IMR-90 (cell line): ENCODE data around the gene RBFOX2. TPM values are rescaled to one million over a fixed set of nuclear protein-coding genes. Genes with fewer than 3 reads are reported as not detected.
A peak's percentile ranks its signal among the peaks of the same experiment; 100 is the strongest.

Experiments
- ATAC-seq: fragments of 200-7000 bp; cut with Tn5 transposase; 2 replicates; pipeline ENCODE4 v1.9.1; 2020; ENCODE audit warnings: low read depth, mild to moderate bottlenecking, moderate library complexity
- BruUV-seq: library from RNA; stranded (reverse); fragments of 400-500 nt; replicated peaks from 2 replicates; lab custom pipeline; 2021; lab: Mats Ljungman, UMichigan
- CTCF ChIA-PET: fragments of 300-600 bp; formaldehyde crosslinking; extraction: SDS; loops from one replicate; lab custom pipeline; 2021; ENCODE audit warnings: antibody characterized with exemption; lab: Yijun Ruan, JAX
- POLR2A ChIA-PET: fragments of 300-600 bp; sonication (Branson Sonifier 250); formaldehyde crosslinking; loops from one replicate; lab custom pipeline; 2022; ENCODE audit warnings: antibody characterized with exemption; ENCODE audit not compliant: unreplicated experiment; lab: Charles Lee
- DNase-seq: peaks from one replicate; pipeline ENCODE4 v3.0.0; 2013
- H2AFZ ChIP-seq: replicated peaks from 2 replicates; pipeline ENCODE3; 2013; ENCODE audit warnings: low read length, mild to moderate bottlenecking; ENCODE audit not compliant: poor library complexity
- H2AK5ac ChIP-seq: 2 replicates; pipeline ENCODE4 v1.6.1; 2013; ENCODE audit warnings: low read depth, low read length, inconsistent platforms
- H2AK9ac ChIP-seq: replicated peaks from 2 replicates; pipeline ENCODE3; 2013; ENCODE audit warnings: mild to moderate bottlenecking, low read depth, low read length, moderate library complexity; ENCODE audit not compliant: poor library complexity
- H2BK120ac ChIP-seq: 2 replicates; pipeline ENCODE4 v1.6.1; 2013; ENCODE audit warnings: low read depth, low read length, inconsistent platforms
- H2BK15ac ChIP-seq: 3 replicates; pipeline ENCODE4 v1.6.1; 2013; ENCODE audit warnings: low read depth, low read length, inconsistent platforms
- H2BK20ac ChIP-seq: 2 replicates; pipeline ENCODE4 v1.6.1; 2013; ENCODE audit warnings: low read depth, mild to moderate bottlenecking, inconsistent platforms, low read length, moderate library complexity
- H2BK5ac ChIP-seq: 2 replicates; pipeline ENCODE4 v1.6.1; 2013; ENCODE audit warnings: mild to moderate bottlenecking, low read depth, low read length, inconsistent platforms; ENCODE audit not compliant: poor library complexity, severe bottlenecking
- H3K14ac ChIP-seq: replicated peaks from 2 replicates; pipeline ENCODE4 v1.6.1; 2013; ENCODE audit warnings: low read depth, low read length, inconsistent platforms
- H3K18ac ChIP-seq: 2 replicates; pipeline ENCODE4 v1.6.1; 2013; ENCODE audit warnings: low read depth, low read length, control low read depth
- H3K23ac ChIP-seq: 2 replicates; pipeline ENCODE4 v1.6.1; 2013; ENCODE audit warnings: low read depth, low read length, inconsistent platforms
- H3K27ac ChIP-seq: 2 replicates; pipeline ENCODE4 v1.5.1; 2013; ENCODE audit warnings: mild to moderate bottlenecking, control low read depth, low read length; ENCODE audit not compliant: insufficient read depth
- H3K27me3 ChIP-seq: 2 replicates; pipeline ENCODE4 v1.6.1; 2013; ENCODE audit warnings: low read length; ENCODE audit not compliant: control insufficient read depth, insufficient read depth
- H3K36me3 ChIP-seq: 2 replicates; pipeline ENCODE4 v1.6.1; 2013; ENCODE audit warnings: low read length, mixed read lengths; ENCODE audit not compliant: control insufficient read depth, insufficient read depth
- H3K4ac ChIP-seq: 2 replicates; pipeline ENCODE4 v1.6.1; 2013; ENCODE audit warnings: low read depth, low read length, inconsistent platforms
- H3K4me1 ChIP-seq: 2 replicates; pipeline ENCODE4 v1.6.1; 2013; ENCODE audit warnings: low read length, mixed read lengths; ENCODE audit not compliant: control insufficient read depth, insufficient read depth
- H3K4me2 ChIP-seq: 2 replicates; pipeline ENCODE4 v1.6.1; 2013; ENCODE audit warnings: low read depth, mild to moderate bottlenecking, control low read depth, low read length, moderate library complexity
- H3K4me3 ChIP-seq: 2 replicates; pipeline ENCODE4 v1.5.1; 2013; ENCODE audit warnings: low read depth, mild to moderate bottlenecking, control low read depth, low read length, moderate library complexity; ENCODE audit not compliant: insufficient read depth
- H3K56ac ChIP-seq: 2 replicates; pipeline ENCODE4 v1.6.1; 2013; ENCODE audit warnings: low read length, inconsistent platforms; ENCODE audit not compliant: insufficient read depth; ENCODE audit errors: extremely low read depth
- H3K79me1 ChIP-seq, 2 experiments: 2 replicates each; pipeline ENCODE4 v1.6.1; 2013; ENCODE audit warnings: low read length in 2 of 2, inconsistent platforms in 1 of 2, low read depth in 1 of 2
- H3K9ac ChIP-seq: 2 replicates; pipeline ENCODE4 v1.6.1; 2013; ENCODE audit warnings: low read depth, low read length, control low read depth
- H3K9me1 ChIP-seq: 2 replicates; pipeline ENCODE4 v1.6.1; 2013; ENCODE audit warnings: low read length, inconsistent platforms; ENCODE audit not compliant: insufficient read depth
- H3K9me3 ChIP-seq: 2 replicates; pipeline ENCODE4 v1.6.1; 2013; ENCODE audit warnings: low read length; ENCODE audit not compliant: control insufficient read depth, insufficient read depth
- H4K20me1 ChIP-seq: 2 replicates; pipeline ENCODE4 v1.6.1; 2013; ENCODE audit warnings: low read length, inconsistent platforms; ENCODE audit not compliant: insufficient read depth
- H4K5ac ChIP-seq: 2 replicates; pipeline ENCODE4 v1.6.1; 2013; ENCODE audit warnings: mild to moderate bottlenecking, low read depth, low read length, control low read depth
- H4K8ac ChIP-seq, 2 experiments: 2 replicates each; pipeline ENCODE4 v1.6.1; 2013; ENCODE audit warnings: low read depth in 2 of 2, low read length in 2 of 2, control low read depth in 1 of 2, inconsistent platforms in 1 of 2
- H4K91ac ChIP-seq: 2 replicates; pipeline ENCODE4 v1.6.1; 2013; ENCODE audit warnings: low read depth, low read length, inconsistent platforms; ENCODE audit not compliant: insufficient read depth
- CTCF ChIP-seq: conservative IDR thresholded peaks from 2 replicates; pipeline ENCODE4 v1.5.1; 2012; ENCODE audit warnings: mild to moderate bottlenecking, low read depth, low read length, improper control_type of control experiment
- MAFK ChIP-seq: IDR thresholded peaks from 2 replicates; pipeline ENCODE4 v1.6.1; 2012; ENCODE audit warnings: low read depth, low read length, improper control_type of control experiment
- WGBS, 2 experiments: methylation state at CpG; one replicate each; pipeline versions ENCODE4 v1.1.5 to v1.1.7; 2013; ENCODE audit warnings: missing lambda C conversion rate in 2 of 2; ENCODE audit not compliant: insufficient read length in 1 of 2; ENCODE audit errors: extremely low coverage in 2 of 2; 5-methylcytosine and 5-hydroxymethylcytosine counted together
- dilution Hi-C: fragments of 300-500 bp; cut with HindIII; formaldehyde crosslinking; loops from one replicate; pipeline ENCODE4 v1.14.3; 2018; ENCODE audit warnings: low sequenced_read_pairs; ENCODE audit not compliant: unreplicated experiment
- in situ Hi-C: fragments of 300-500 bp; cut with MboI; formaldehyde crosslinking; loops from 3 replicates; pipeline ENCODE4 v1.14.3; 2019; ENCODE audit warnings: low sequenced_read_pairs, inconsistent platforms, mixed read lengths
- intact Hi-C: fragments of 100-400 bp; cut with micrococcal nuclease; formaldehyde crosslinking; loops from 2 replicates; pipeline ENCODE4 v1.10.0; 2022
- polyA plus RNA-seq, 3 experiments: library from polyadenylated mRNA; depleted of rRNA; stranded (reverse); fragments of >200 nt; gene quantifications; 2 replicates each; pipeline ENCODE4 v1.2.3, GENCODE V29; 2012; ENCODE audit warnings: low replicate concordance in 1 of 3
- total RNA-seq: library from RNA; depleted of rRNA; stranded (reverse); fragments of >200 nt; gene quantifications from 2 replicates; pipeline ENCODE4 v1.2.3, GENCODE V29; 2012

The RBFOX2 gene
- total and polyA plus RNA-seq, 2 of the 4 experiments (the other 2 are of a cell fraction), result 146 to 178 TPM

- Histone ChIP-seq H3K9me3 (no peaks in the 10 kb centered on the region), H3K4ac (no peak overlapping the region), H3K18ac (no peak overlapping the region), H3K14ac (no peak overlapping the region), H2BK120ac (no peak overlapping the region), H2AK9ac (no peak overlapping the region), H3K4me1 (peaks cover 22% of the 10 kb centered on the region), H4K20me1 (peaks cover 76% of the 10 kb centered on the region), H2BK15ac (no peak overlapping the region), H3K23ac (no peak overlapping the region), H3K27me3 (no peaks in the 10 kb centered on the region), H4K5ac (no peak overlapping the region), H2BK20ac (no peak overlapping the region), H3K56ac (no peak overlapping the region), H3K79me1 (peaks cover 47 to 81% of the 10 kb centered on the region in 2 experiments), H2AK5ac (no peak overlapping the region), H2AFZ (no peak overlapping the region), H3K4me3 (no peak overlapping the region), H3K9me1 (peaks cover 14% of the 10 kb centered on the region), H4K8ac (no peak overlapping the region), H3K4me2 (no peak overlapping the region), H3K36me3 (no peaks in the 10 kb centered on the region), H3K9ac (no peak overlapping the region), H2BK5ac (no peak overlapping the region), H3K27ac (no peak overlapping the region), H4K91ac (no peak overlapping the region)
- CTCF ChIA-PET, result interaction anchor here (0.7 to 1.5 kb wide), 3 partner anchors 12 to 51 kb away, joined by 3 to 9 read pairs (median 6); no protein-coding TSS in a partner anchor
- dilution Hi-C loops, result no loop called here
- peak; percentile 93 for TF ChIP-seq MAFK
- TF ChIP-seq CTCF, result no peak
- POLR2A ChIA-PET, result interaction anchor here (1.0 kb wide), 1 partner anchor 14 kb away, joined by 4 read pairs; no protein-coding TSS in a partner anchor
- no TSS peak for BruUV-seq
- DNase-seq (no peak), ATAC-seq (no peak)
- WGBS, 2 experiments, result no CpG with 5 or more reads among the region's 4 CpGs
- in situ Hi-C loops, result no loop called here
- intact Hi-C loops, result no loop called here
These were observed 14.0 kb downstream of the RBFOX2 start for GRCh38 chr22:36014546-36015074.
